ENCODE measurements around the gene CSNK1E. TPM values are rescaled to one million over a fixed set of nuclear protein-coding genes. Genes with fewer than 3 reads are reported as not detected.

Gene CSNK1E
- total and polyA plus RNA-seq, 2 donors: 71.4 to 95.8 TPM

DNA sequence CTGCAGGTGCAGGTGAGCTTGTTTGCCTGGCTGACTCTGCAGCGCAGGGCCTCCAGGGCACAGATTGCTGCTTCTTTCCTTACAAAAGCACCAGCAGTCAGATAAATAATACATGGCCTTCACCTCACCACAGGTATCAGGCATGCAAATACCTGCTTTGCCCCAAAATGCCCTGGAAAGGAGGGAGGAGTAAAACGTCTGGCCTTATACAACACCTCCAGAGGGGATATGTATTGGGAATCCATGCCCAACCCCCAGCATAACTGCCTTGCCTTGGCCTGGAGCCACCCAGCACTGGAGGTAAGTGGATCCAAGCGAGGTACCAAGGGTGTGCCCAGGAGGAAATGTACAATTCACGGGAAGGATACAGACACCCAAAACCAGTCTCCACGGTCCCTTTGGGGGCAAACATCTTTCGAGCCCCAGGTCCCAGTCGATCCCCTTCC lies 45.3 kb downstream of the CSNK1E start:
- Histone ChIP-seq H3K4me1 (ENCODE audit: insufficient read depth) (no peaks in the 10 kb centered on the region), H3K27ac (ENCODE audit: low read depth) (peak overlapping the region; percentile 93), H3K36me3 (ENCODE audit: insufficient read depth) (no peaks in the 10 kb centered on the region), H3K4me3 (ENCODE audit: low read depth, low read length) (peak overlapping the region; percentile 93)
- 9% methylated on average over 7 of the region's 7 CpGs for WGBS
- no peak for DNase-seq (ENCODE audit: extremely low spot score)

GRCh38 chr22:38271101-38271500 lies 46.1 kb downstream of the CSNK1E start:
- Histone ChIP-seq H3K27ac (ENCODE audit: low read depth) (no peak overlapping the region), H3K4me3 (ENCODE audit: low read depth, low read length) (no peak overlapping the region), H3K4me1 (ENCODE audit: insufficient read depth) (no peaks in the 10 kb centered on the region), H3K36me3 (ENCODE audit: insufficient read depth) (no peaks in the 10 kb centered on the region)
- DNase-seq (ENCODE audit: extremely low spot score): no peak
- 85% methylated on average over 7 of the region's 7 CpGs for WGBS

DNA sequence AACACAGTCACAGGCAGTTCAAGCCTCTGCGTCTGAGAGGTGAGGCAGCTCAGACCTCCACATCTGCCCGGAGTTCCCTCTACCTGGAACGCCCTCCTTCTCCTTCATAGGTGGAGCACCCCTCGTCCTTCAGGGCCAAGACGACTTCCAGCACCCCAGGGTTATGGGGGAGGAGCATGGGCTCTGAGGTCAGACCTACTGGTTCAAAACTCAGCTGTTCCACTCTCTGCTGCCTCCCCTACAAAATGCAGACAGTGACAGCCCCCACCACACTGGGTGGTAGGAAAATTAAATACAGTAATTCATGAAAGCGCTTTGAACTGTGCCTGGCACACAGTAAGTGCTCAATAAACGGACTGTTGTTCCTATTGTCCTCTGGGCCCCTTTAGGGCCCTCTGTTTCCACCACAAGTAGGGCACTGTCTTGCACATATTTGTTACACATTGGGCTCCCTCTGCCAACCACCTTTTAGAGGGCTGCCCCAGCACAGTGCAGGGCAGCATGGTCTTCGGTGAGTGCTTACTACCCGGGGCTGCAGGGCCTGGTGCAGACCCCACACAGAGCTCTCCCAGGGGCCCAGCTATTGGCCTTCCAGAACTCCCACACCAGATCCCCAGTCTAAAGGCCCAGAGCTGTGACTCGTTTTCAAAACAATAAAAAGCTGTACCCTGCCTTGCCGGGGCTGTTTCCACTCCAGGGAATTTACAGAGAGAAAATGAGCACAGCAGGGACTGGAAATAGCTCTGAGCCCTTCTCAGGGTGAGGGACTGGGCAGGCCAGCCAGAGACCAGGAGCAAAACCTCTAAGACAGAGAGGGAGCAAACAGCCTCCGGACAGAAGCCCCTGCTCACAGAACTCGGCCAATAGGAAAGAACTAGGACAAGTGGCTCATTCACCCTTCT lies 46.9 kb downstream of the CSNK1E start:
- Histone ChIP-seq H3K4me1 (ENCODE audit: insufficient read depth) (no peaks in the 10 kb centered on the region), H3K4me3 (ENCODE audit: low read depth, low read length) (no peak overlapping the region), H3K36me3 (ENCODE audit: insufficient read depth) (no peaks in the 10 kb centered on the region), H3K27ac (ENCODE audit: low read depth) (no peak overlapping the region)
- DNase-seq (ENCODE audit: extremely low spot score): no peak
- WGBS: 53% methylated on average over 13 of the region's 13 CpGs

DNA sequence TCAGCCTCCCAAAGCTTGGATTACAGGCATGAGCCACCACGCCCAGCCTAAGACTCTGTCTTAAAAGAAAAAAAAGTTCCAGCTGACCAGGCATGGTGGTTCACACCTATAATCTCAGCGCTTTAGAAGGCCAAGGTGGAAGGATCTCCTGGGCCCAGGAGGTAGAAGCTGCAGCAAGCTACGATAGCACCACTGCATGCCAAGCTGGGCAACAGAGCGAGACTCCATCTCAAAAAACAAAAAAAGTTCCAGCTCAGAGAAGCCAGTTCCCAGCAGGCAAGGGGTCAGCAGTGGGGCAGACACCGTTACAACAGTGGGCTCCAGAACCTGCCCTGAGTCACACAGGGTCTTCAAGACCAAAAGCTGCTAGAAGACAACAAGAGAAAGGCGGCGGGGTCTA lies 47.8 kb downstream of the CSNK1E start:
- Histone ChIP-seq H3K4me3 (ENCODE audit: low read depth, low read length) (no peak overlapping the region), H3K27ac (ENCODE audit: low read depth) (no peak overlapping the region), H3K36me3 (ENCODE audit: insufficient read depth) (no peaks in the 10 kb centered on the region), H3K4me1 (ENCODE audit: insufficient read depth) (no peaks in the 10 kb centered on the region)
- DNase-seq (ENCODE audit: extremely low spot score): no peak
- WGBS: 90% methylated on average over 7 of the region's 7 CpGs

DNA sequence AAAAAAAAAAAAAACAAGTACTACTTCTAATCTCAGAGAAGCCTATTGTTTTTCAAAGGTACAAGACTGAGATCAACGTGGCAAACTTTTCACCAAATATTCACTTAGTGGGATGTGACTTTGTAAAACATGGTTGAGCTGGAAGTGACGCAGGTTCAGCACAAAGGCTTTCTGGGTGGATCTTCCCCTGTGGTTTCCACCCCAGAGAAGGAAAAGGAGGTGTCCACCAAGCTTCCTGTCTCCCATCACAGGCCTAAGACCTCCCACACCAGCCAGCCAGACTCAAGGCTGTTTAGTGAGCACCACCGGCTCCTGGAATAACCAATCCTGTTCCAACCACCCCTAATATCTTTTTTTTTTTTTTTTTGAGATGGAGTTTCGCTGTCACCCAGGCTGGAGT lies 50.1 kb downstream of the CSNK1E start:
- Histone ChIP-seq H3K36me3 (ENCODE audit: insufficient read depth) (no peaks in the 10 kb centered on the region), H3K4me3 (ENCODE audit: low read depth, low read length) (no peak overlapping the region), H3K27ac (ENCODE audit: low read depth) (no peak overlapping the region), H3K4me1 (ENCODE audit: insufficient read depth) (no peaks in the 10 kb centered on the region)
- 58% methylated on average over 4 of the region's 4 CpGs for WGBS
- DNase-seq (ENCODE audit: extremely low spot score): no peak

DNA sequence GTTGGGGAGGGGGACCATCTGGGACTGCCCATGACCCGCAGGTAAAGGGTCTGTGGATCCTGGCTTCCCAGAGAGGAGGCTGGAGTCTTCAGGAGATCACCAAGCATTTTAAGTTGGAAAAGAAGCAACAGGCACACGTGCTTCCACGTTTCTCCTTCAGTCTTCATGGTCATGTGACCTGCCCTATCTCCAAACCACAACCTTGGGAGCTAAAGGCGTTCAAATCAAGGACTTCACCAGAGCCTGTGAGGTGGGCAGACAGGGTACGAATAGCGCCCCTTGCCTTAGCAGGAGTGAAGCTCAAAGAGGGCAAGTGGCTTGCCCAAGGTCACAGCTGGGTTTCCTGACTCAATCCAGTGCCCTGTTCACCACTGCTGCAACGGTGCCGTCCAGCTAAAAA lies 51.1 kb downstream of the CSNK1E start:
- Histone ChIP-seq H3K4me1 (ENCODE audit: insufficient read depth) (no peaks in the 10 kb centered on the region), H3K27ac (ENCODE audit: low read depth) (no peak overlapping the region)
- 35% methylated on average over 8 of the region's 8 CpGs for WGBS

DNA sequence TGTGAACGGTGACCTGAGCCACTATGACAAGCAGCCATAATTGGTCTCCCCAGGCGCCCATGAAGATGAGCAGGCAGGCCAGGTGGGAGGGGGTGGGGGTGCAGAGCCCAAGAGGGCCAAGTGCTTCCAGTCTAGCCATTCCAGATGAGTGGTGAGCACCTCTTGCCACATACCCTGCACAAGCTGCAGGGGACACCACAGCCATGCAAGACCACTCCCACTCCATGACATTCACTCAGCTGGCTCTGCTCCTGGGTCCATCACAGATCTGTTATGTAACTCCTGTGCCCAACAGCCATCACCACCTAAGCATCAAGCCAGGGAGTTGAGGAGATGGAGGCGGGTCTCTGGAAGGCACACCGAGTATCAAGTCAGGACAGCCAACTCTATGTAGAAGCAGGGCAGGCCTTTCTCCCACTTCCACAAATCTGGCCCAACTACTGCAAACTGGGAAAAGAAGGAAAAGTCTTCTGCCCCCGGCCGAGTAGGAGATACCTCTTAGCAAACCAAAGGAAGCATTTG lies 52.9 kb downstream of the CSNK1E start:
- Histone ChIP-seq H3K27ac (ENCODE audit: low read depth) (no peak overlapping the region), H3K4me3 (ENCODE audit: low read depth, low read length) (no peak overlapping the region), H3K36me3 (ENCODE audit: insufficient read depth) (no peaks in the 10 kb centered on the region), H3K4me1 (ENCODE audit: insufficient read depth) (no peaks in the 10 kb centered on the region)
- no peak for DNase-seq (ENCODE audit: extremely low spot score)
- WGBS: 80% methylated on average over 6 of the region's 6 CpGs

More for the DNA sequence above, 51.1 kb downstream of the CSNK1E start:
- no peak for DNase-seq (ENCODE audit: extremely low spot score)
- H3K4me3 ChIP-seq (ENCODE audit: low read depth, low read length): no peak overlapping the region
- H3K36me3 ChIP-seq (ENCODE audit: insufficient read depth): no peaks in the 10 kb centered on the region

GRCh38 chr22:38262051-38262795 lies 55.0 kb downstream of the CSNK1E start:
- H3K36me3 ChIP-seq (ENCODE audit: insufficient read depth): no peaks in the 10 kb centered on the region
- 75% methylated on average over 20 of the region's 20 CpGs for WGBS
- no peak for DNase-seq (ENCODE audit: extremely low spot score)
- no peak overlapping the region for H3K4me3 ChIP-seq (ENCODE audit: low read depth, low read length)
- no peaks in the 10 kb centered on the region for H3K4me1 ChIP-seq (ENCODE audit: insufficient read depth)
- H3K27ac ChIP-seq (ENCODE audit: low read depth): peak overlapping the region; percentile 42

DNA sequence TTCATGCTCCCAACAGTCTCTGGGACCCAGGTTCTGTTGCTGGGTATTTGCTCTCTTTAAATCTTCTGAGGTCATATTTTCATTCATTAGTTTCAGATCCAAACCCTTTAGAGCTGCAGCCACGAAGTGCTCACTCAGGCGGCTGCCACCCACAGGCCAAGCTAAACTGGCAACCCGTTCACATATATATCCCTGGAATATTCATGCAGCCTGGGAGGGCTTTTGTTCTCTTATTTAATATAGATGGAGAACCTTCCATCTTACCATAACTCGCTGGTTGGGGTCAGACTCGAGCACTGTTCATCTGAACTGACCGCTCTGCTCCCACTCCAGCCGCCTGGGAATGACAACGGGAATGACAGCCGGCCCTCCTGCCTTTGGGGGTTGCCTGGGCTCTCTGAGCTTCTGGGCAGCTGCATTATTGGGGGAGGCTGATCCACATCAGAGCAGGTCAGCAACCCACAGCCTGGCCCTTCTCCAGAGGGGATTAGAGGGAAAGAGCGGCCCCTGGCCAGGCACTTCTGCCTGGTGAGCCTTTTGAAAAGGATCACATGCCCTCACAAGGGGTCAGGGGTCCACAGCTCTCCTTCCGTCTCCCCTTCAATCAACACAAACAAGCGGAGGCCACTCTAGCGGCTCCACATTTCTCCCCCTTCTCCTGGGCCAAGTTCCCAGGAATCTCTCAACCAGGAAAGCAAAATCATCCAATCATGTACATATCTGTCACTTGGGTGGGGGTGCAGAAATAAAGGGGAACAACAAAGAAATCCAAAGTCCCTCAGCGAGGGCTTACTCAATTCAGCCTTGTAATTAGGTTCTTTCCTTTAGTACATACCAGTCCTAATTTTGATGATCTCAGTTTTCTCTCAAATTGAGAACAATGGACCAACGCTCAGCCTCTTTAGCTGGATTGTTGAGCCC lies 56.2 kb downstream of the CSNK1E start:
- 32% methylated on average over 15 of the region's 15 CpGs for WGBS

GRCh38 chr22:38259370-38259769 lies 57.9 kb downstream of the CSNK1E start:
- 88% methylated on average over 8 of the region's 8 CpGs for WGBS
- H3K36me3 ChIP-seq (ENCODE audit: insufficient read depth): no peaks in the 10 kb centered on the region
- H3K4me1 ChIP-seq (ENCODE audit: insufficient read depth): no peaks in the 10 kb centered on the region
- H3K27ac ChIP-seq (ENCODE audit: low read depth): no peak overlapping the region
- DNase-seq (ENCODE audit: extremely low spot score): no peak
- H3K4me3 ChIP-seq (ENCODE audit: low read depth, low read length): no peak overlapping the region

More for the DNA sequence above, 56.2 kb downstream of the CSNK1E start:
- H3K4me3 ChIP-seq (ENCODE audit: low read depth, low read length): no peak overlapping the region
- H3K4me1 ChIP-seq (ENCODE audit: insufficient read depth): no peaks in the 10 kb centered on the region
- peak overlapping the region; percentile 47 for H3K27ac ChIP-seq (ENCODE audit: low read depth)
- H3K36me3 ChIP-seq (ENCODE audit: insufficient read depth): no peaks in the 10 kb centered on the region
- DNase-seq (ENCODE audit: extremely low spot score): no peak

- H3K4me1 ChIP-seq (ENCODE audit: insufficient read depth): no peaks in the 10 kb centered on the region
- DNase-seq (ENCODE audit: extremely low spot score): no peak
- 25% methylated on average over 8 of the region's 8 CpGs for WGBS
These were observed 58.3 kb downstream of the CSNK1E start for GRCh38 chr22:38258895-38259294.

GRCh38 chr22:38257650-38258250 lies 59.5 kb downstream of the CSNK1E start:
- H3K27ac ChIP-seq (ENCODE audit: low read depth): peak overlapping the region; percentile 80
- no peak for DNase-seq (ENCODE audit: extremely low spot score)
- H3K4me1 ChIP-seq (ENCODE audit: insufficient read depth): no peaks in the 10 kb centered on the region
- 53% methylated on average over 4 of the region's 4 CpGs for WGBS
- no peak overlapping the region for H3K4me3 ChIP-seq (ENCODE audit: low read depth, low read length)
- no peaks in the 10 kb centered on the region for H3K36me3 ChIP-seq (ENCODE audit: insufficient read depth)

More at GRCh38 chr22:38258895-38259294, 58.3 kb downstream of the CSNK1E start:
- Histone ChIP-seq H3K36me3 (ENCODE audit: insufficient read depth) (no peaks in the 10 kb centered on the region), H3K27ac (ENCODE audit: low read depth) (peak overlapping the region; percentile 33), H3K4me3 (ENCODE audit: low read depth, low read length) (no peak overlapping the region)

All from urinary bladder (tissue), 4 donors.